Skeletal muscle cell (primary cell): ENCODE data around the gene RALBP1.
A peak's percentile ranks its signal among the peaks of the same experiment; 100 is the strongest.

Source experiments
- DNase-seq: peaks from one replicate; pipeline ENCODE4 v3.0.0-alpha.2; 2010; ENCODE audit warnings: low read depth
- H3K4me3 ChIP-seq: 2 replicates; pipeline ENCODE4 v1.5.1; 2011; ENCODE audit warnings: low read depth, mild to moderate bottlenecking, control low read depth, low read length, moderate library complexity

Gene RALBP1

GRCh38 chr18:9495916-9496705 is 20.8 kb downstream of the RALBP1 start:
- H3K4me3 ChIP-seq = no peak overlapping the region
- DNase-seq = no peak

DNA sequence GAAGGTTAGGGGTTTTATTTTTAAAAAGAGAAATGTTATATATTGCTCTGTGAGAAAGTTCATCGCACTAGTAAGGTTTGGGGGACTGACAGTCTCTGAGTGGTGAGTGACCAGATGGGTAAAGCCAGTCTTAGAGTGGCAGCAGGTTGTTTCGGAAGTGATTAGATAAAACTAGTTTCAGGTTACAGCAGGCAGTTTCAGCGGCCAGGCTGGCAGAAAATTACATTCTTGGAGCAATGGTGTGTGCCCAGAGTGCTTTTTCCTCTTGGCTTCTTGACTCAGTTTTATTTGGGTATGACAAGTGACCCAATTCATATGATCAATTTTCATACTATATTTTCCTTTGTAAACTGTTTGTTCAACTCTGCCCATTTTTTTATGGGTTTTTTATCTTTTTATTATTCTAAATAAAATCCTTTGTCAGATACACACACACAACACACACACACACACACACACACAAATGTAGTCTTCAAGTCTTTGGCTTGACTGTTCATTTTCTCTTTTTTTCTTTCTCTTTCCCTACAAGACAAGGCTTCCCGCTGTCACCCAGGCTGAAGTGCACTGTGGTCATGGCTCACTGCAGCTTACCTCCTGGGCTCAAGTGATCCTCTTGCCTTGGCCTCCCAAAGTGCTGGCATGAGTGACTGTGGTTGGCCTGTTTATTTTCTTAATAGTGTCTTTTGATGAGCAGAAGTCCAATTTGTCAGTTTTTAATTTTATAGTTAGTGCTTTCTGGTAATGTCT is 30.9 kb downstream of the RALBP1 start:
- no peak for DNase-seq
- H3K4me3 ChIP-seq = no peak overlapping the region

- no peak for DNase-seq
- no peak overlapping the region for H3K4me3 ChIP-seq
Measured at GRCh38 chr18:9507565-9508088, 32.3 kb downstream of the RALBP1 start.

DNA sequence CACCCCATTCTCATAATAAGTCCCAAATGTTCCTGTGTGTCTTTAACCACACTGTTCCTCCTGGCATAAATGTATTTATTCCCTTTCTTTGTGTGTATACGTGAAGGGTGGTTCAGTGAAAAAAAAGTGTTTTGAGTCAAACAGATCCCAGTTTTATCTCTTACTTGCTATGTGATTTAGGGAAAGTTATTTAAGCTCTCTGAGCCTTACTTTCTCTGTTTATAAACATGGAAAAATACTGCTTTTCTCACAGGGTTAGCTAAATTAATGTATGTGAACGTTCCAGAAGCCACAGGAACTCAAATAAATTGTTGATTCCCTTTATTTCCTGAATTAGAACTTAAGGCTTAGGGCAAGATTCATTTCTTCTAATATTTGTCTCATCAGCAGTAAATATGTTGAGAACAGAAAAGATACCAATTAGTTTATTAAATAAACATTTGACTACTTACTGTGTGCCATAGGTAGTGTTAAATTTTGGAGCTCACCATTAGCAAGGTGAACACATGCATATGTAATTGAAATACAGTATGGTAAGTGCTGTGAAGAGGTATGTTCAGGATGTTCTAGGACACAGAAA is 33.2 kb downstream of the RALBP1 start:
- DNase-seq = no peak
- no peak overlapping the region for H3K4me3 ChIP-seq

DNA sequence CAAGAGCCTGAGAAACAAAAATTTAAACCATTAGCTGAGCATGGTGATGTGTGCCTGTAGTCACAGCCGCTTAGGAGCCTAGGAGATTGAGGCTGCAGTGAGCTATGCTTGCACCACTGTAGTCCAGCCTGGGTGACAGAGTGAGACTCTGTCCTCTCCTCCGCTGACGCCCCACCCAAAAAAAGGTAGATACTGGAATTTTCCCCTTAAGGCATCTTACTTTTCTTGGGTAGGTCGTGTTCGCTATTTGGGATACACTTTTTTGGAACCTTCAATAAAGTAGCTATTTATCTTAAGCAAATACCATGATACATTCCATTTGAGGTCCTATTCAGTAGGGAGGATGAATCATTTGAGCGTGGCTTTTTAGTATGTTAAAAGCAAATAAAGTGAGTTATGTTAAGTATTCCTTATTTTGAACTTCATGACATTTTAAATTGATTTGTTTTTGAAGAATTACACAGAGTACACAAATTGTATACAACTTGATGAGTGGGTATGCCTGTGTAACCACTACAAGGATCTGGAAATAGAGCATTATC is 38.7 kb downstream of the RALBP1 start:
- peak; percentile 25 for DNase-seq
- no peak overlapping the region for H3K4me3 ChIP-seq

DNA sequence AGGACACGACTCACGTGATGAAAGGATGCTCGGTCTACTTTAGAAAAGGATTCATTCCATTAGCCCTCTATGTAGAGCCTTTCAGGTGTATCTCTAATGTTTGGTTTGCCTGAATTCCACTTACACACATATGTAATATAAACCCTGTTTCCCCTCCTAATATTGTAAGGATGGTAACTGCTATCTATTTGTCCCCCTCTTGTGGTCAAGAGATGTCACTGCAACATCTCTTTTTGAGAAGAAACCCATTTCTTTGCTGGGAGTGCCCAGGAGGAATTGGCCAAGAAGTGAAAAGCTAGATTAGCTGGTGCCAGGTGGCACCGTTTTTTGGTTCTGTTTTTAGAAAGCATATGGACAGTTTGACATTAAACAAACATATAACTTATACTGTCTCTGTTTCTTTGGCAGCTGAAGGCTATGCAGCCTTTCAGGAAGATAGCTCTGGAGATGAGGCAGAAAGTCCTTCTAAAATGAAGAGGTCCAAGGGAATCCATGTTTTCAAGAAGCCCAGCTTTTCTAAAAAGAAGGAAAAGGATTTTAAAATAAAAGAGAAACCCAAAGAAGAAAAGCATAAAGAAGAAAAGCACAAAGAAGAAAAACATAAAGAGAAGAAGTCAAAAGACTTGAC is 41.2 kb downstream of the RALBP1 start:
- no peak for DNase-seq

GRCh38 chr18:9517869-9518268 is 42.6 kb downstream of the RALBP1 start:
- no peak for DNase-seq
- H3K4me3 ChIP-seq = no peak overlapping the region

More for the DNA sequence above, 41.2 kb downstream of the RALBP1 start:
- no peak overlapping the region for H3K4me3 ChIP-seq

DNA sequence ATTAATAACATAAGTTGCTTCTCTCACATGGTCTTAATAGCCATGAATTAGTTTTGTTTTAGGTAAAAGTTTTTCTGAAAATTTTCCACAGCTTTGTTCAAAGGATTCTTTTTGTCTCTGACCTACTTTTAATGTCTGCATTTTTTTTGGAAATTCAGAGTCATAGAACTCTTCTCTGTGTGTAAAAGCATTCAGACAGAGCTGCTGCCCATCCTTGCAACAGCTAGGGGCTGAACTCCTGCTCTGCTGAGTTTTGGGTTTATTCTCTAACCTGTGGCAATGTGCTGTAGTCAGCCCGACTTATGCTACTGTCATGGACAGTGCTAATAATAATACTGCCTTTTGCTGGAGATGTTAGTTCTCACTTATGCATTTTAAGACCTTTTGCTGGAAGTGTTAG is 44.1 kb downstream of the RALBP1 start:
- DNase-seq = no peak
- no peak overlapping the region for H3K4me3 ChIP-seq

- no peak for DNase-seq
Measured at GRCh38 chr18:9520666-9521065, 45.4 kb downstream of the RALBP1 start.

DNA sequence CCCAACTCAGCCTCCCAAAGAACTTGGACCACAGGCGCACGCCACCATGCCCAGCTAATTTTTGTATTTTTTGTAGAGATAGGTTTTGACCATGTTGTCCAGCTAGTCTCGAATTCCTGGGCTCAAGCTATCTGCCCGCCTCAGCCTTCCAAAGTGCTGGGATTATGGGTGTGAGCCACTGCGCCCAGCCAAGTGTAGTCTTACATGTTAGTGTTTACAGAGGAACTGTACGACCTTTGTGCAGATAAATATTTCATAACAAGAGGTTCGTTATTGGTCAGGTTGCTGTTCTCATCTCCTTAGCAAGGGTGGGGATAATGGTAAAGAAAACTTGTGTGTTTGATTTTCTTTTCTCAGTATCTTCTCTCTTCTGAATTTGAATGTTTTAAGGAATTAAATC is 46.5 kb downstream of the RALBP1 start:
- no peak overlapping the region for H3K4me3 ChIP-seq
- DNase-seq = no peak

More at GRCh38 chr18:9520666-9521065, 45.4 kb downstream of the RALBP1 start:
- no peak overlapping the region for H3K4me3 ChIP-seq

GRCh38 chr18:9522952-9523351 is 47.6 kb downstream of the RALBP1 start:
- H3K4me3 ChIP-seq = no peak overlapping the region
- no peak for DNase-seq

DNA sequence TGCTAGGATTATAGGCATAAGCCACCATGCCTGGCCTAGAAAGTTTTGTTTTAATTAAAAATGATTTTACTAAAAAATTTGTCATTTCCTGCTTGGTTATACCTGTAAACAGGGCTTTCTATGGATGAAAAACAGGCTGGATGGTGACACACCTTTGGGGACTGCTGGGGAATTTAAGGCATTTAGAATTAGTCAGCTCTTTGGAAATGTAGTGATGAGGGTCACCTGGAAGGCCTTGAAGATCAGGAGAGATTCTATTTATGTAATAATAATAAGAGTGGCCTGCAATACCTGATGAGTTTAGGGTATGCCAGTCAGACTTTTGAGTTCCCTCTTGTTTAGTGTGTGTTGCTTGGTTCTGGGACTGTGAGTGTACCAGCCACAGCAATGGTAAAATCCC is 51.1 kb downstream of the RALBP1 start:
- no peak overlapping the region for H3K4me3 ChIP-seq
- no peak for DNase-seq

GRCh38 chr18:9530226-9531009 is 55.1 kb downstream of the RALBP1 start:
- DNase-seq = no peak
- no peak overlapping the region for H3K4me3 ChIP-seq

DNA sequence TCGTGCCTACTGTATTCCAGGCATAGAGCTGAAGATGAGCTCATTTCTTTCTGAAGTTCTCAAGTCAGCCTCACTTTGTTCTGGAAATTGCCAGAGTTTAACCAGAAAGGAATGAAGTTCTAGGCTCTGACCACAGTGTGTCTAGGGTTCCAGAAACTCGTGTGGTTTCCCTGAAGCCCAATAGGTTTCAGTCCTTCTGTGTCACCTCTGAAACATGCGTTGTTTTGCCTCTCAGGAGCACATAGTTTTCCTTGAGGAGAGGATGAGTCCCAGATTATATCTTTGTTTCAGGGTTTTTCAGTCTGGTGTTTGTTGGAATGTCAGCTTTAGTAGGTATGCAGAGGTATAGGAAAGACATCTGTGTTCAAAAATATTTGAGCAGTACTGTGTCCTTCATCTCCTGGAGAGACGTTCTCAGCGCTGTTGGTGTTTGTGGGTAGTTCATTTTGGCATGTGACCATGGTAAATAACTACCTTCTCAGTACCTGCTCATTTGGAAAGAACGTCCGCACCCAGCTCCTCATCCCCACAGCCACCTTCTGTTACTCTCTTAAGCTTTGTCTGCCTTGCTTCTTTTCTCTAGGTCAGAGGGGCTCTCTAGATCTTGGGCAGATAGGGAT is 56.6 kb downstream of the RALBP1 start:
- DNase-seq = no peak
- no peak overlapping the region for H3K4me3 ChIP-seq

GRCh38 chr18:9534844-9535243 is 59.5 kb downstream of the RALBP1 start:
- no peak overlapping the region for H3K4me3 ChIP-seq
- DNase-seq = no peak

- peak; percentile 84 for DNase-seq
- no peak overlapping the region for H3K4me3 ChIP-seq
Measured at GRCh38 chr18:9535430-9535991, 60.2 kb downstream of the RALBP1 start.

DNA sequence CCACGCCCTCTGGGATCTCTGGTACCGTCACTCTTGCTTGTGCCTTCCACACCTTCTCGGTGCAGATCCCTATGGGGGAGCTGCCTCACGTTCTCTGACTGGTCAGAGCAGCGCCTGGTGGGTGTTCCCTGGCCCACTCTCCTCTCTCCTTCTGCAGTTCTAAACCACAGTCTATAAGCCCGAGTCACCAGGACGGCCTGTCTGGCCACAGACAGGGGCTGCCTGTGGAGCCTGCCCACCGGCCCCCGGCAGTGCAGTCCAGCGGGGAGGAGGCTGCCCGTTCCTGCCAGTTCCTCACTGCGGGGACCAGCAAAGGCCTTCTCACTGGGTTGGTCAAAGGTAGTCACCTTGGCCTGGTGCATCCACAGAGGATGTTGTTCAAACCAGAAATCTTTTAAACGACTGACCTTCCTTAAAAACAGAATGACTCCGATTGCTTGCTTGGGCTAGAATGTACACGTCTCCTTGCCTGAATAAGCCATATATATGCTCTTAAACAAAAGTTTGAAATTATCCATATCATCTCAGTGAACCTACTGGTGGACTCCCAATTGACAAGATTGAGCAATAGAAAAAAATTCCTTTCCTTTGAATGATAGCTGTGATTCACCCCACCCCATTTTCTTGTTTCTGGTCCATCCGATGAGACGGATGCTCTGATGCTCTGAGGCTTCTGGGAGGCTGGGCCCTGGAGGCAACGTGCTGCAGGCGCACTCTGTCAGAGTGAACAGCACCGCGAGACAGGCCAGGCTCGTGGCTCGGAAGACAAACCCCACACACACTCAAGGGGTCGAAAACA is 61.2 kb downstream of the RALBP1 start:
- H3K4me3 ChIP-seq = no peak overlapping the region
- DNase-seq = peak; percentile 31
